GM19452 (cell line): Measurements from ENCODE around the gene COL13A1.

ENCODE experiments used
- ATAC-seq: cut with Tn5 transposase; IDR thresholded peaks from one replicate; pipeline ENCODE4 v1.9.1; 2021; ENCODE audit not compliant: unreplicated experiment

COL13A1 gene

GRCh38 chr10:69801434-69802315 lies at the start of gene COL13A1:
Gene COL13A1 (plus strand): TSS chr10:69801906. CDS start chr10:69802424, 518 bp downstream.
- no peak for ATAC-seq

GRCh38 chr10:69752479-69752878 lies 49.2 kb upstream of the COL13A1 start:
- no peak for ATAC-seq

GRCh38 chr10:69756279-69756678 lies 45.4 kb upstream of the COL13A1 start:
- no peak for ATAC-seq

- ATAC-seq, result no peak
Observed at GRCh38 chr10:69757206-69757552, 44.5 kb upstream of the COL13A1 start.

GRCh38 chr10:69757553-69758309 lies 44.0 kb upstream of the COL13A1 start:
- ATAC-seq, result no peak

- ATAC-seq, result no peak
Observed at GRCh38 chr10:69758310-69758728, 43.4 kb upstream of the COL13A1 start.

GRCh38 chr10:69759641-69760040 lies 42.1 kb upstream of the COL13A1 start:
- no peak for ATAC-seq

- ATAC-seq, result no peak
Observed at GRCh38 chr10:69760072-69760471, 41.6 kb upstream of the COL13A1 start.

GRCh38 chr10:69761320-69761719 lies 40.4 kb upstream of the COL13A1 start:
- no peak for ATAC-seq

GRCh38 chr10:69766161-69766910 lies 35.4 kb upstream of the COL13A1 start:
- no peak for ATAC-seq

GRCh38 chr10:69767793-69768192 lies 33.9 kb upstream of the COL13A1 start:
- ATAC-seq, result no peak

GRCh38 chr10:69768386-69768785 lies 33.3 kb upstream of the COL13A1 start:
- no peak for ATAC-seq

GRCh38 chr10:69769395-69769992 lies 32.2 kb upstream of the COL13A1 start:
- ATAC-seq, result no peak

GRCh38 chr10:69772933-69773704 lies 28.6 kb upstream of the COL13A1 start:
- ATAC-seq, result no peak

- ATAC-seq, result no peak
Observed at GRCh38 chr10:69774596-69774995, 27.1 kb upstream of the COL13A1 start.

- no peak for ATAC-seq
Observed at GRCh38 chr10:69780077-69780476, 21.6 kb upstream of the COL13A1 start.

GRCh38 chr10:69781576-69781975 lies 20.1 kb upstream of the COL13A1 start:
- no peak for ATAC-seq

GRCh38 chr10:69783515-69783914 lies 18.2 kb upstream of the COL13A1 start:
- no peak for ATAC-seq

GRCh38 chr10:69786791-69787190 lies 14.9 kb upstream of the COL13A1 start:
- no peak for ATAC-seq

GRCh38 chr10:69787681-69788080 lies 14.0 kb upstream of the COL13A1 start:
- no peak for ATAC-seq
